ENCODE measurements around the gene GPR141.

Gene GPR141

DNA sequence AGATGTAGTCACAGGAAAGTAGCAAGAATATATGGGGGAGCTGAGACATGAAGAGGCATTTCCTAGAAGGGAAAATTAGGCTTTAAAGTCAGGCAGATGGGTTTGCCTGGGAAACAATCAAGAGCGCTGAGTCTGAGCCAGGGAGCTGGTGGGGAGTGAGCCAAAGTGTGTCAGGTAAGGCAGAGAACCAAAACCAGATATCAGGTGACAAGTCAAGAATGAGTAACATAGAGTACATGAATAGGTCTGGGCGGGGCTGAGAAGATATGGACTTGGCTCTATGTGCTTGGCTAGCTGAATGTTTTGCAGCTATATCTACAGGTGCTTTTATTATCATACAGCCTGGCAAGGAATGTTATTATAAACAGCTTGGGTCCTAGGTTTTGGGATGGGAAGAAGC lies 49.3 kb downstream of the GPR141 start:
- DNase-seq: no peak

DNA sequence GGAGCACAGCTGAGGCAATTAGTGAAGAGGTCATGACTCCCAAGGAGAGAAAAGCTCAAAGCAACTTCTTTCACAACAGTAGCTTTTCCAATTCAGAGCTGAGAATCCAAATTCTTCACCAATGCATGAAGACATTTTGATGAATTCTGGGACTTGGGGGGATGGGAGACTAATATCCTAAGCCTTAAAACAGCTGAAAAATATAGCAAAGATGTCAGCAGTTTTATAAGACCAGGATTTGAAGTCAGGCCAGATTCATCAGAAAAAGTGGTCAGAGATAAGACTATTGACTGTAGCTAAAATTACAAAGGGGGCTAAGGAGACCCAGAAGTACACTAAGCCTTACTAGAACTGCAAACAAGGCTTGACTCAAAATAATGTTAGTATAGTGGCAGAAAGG lies 51.6 kb downstream of the GPR141 start:
- DNase-seq: no peak

DNA sequence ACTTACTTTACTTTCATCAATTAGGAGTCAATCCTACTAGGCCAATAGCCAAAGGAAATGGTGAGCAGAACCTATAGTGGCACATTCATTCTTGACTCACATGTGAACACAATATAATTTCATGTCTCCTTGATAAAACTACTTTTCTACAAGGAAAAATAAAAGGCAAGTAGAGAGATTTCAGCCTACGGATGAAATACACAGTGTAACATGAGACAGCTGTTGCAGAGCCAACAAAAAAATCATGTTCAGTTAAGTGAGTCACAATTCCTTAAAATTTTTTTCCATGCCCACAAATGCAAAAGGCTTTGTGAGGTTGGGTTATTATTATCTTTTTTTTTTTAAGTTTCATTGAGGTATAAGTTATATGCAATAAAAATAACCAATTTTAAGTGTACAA lies 54.8 kb downstream of the GPR141 start:
- no peak for DNase-seq

DNA sequence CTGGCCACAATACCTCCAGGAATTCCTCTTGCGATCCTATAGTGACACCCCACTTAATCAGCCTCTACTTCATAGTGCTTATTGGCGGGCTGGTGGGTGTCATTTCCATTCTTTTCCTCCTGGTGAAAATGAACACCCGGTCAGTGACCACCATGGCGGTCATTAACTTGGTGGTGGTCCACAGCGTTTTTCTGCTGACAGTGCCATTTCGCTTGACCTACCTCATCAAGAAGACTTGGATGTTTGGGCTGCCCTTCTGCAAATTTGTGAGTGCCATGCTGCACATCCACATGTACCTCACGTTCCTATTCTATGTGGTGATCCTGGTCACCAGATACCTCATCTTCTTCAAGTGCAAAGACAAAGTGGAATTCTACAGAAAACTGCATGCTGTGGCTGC lies 56.8 kb downstream of the GPR141 start:
- no peak for DNase-seq

DNA sequence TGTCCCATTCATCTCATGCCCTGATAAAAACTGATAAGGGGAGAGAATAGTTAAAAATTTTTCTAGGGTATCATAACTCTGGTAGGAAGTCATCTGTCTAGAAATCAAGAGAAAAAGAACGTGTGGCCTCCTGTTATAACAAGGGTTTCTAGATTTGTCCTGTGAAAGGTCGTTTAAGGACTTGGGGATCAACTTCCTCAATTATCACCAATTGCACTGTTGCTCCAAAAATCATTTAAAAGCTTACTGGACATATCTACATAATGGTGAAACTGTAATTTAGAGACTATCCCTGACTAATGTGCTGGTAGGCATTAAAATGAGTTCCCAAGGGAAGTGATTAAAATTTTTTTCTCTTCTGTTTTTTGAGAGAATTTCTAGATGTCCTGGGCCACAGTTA lies 58.2 kb downstream of the GPR141 start:
- no peak for DNase-seq

- DNase-seq: no peak
Measured at GRCh38 chr7:37751096-37751495, 67.5 kb downstream of the GPR141 start.

- DNase-seq: no peak
Measured at GRCh38 chr7:37753398-37754050, 70.0 kb downstream of the GPR141 start.

GRCh38 chr7:37756797-37757551 lies 73.4 kb downstream of the GPR141 start:
- no peak for DNase-seq

DNA sequence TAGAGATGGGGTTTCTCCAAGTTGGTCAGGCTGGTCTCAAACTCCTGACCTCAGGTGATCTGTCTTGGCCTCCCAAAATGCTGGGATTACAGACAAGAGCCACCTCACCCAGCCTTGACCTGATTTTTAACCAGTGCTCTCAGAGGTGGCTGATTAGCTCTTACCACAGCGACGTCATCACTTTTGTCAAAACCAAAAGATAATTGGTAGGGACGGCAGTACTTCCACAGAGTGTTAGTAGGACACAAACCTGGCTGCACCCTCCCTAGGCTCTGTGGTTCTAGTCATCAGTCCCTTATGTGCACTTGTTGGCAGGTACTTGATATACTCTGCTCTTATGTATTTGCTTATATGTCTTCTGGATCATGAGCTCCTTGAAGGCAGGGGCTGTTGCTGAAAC lies 74.0 kb downstream of the GPR141 start:
- DNase-seq: no peak

GRCh38 chr7:37758501-37759045 lies 75.0 kb downstream of the GPR141 start:
- DNase-seq: no peak

- no peak for DNase-seq
Measured at GRCh38 chr7:37759526-37759925, 76.0 kb downstream of the GPR141 start.

DNA sequence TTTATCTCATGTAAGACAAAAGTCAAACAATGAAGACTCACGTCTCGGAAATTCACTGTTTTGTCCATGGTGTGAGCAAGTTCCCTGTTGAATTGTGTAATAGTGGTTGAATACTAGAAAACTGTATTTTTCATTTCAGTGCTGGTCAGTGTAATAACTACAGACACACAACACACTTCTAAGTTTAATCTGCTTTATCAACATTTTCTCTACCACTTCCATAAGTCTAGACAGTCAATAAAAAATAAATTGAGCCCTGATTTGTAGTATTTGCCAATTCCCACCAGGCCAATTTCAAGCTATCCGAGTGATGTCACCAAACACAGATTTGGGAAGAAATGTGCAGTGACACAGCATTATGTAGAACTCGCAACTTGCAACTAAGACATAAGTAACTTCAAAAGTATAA lies 81.9 kb downstream of the GPR141 start:
- no peak for DNase-seq

DNA sequence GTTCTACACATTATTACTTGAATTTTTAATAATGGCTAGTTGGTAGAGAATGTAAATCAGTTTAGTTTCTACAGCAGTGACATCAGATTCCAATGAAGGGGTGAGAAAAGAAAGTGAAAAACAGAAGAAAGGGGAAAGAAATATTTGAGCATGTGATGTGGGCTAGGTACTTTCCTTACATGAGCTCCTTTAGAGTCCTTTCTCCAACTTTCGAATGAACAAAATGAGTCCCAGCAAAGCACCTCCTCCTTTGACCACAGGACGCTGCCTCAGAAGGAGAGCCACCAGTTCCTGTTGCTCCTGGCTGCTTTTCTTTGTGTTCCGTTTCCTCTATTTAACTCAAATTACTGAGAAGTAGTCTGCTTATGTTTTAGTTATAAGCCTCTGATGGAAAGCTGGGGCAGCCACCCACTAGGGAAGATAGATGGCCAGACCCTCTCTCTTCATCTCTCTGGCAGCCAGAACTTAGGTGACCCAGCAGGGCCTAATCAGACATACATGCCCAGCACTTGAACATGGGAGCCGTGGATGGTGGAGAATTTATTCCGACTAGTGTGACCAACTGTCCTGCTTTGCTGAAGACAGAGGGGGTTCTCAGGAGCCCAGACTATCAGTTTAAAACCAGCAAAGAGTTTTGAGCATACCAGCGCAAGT lies 82.4 kb downstream of the GPR141 start:
- DNase-seq: no peak

DNA sequence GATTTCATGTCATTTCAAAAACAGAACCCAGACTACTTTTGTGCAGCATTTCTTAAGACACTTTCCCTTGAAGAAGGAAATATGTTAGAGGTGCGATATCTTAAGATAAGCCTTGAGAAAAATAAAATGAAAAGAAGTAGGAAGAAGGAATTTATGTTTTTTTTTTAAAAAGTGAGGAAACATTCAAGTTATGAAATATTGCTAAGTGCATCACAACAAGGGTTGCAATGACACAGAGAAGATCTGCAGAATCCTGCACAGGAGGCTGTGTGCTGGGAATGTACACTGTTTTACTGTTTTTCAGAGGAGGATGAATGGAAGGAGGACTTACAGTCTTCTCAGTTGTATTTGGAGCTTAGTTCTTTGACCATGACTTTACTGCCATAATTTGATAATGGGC lies 85.0 kb downstream of the GPR141 start:
- no peak for DNase-seq

DNA sequence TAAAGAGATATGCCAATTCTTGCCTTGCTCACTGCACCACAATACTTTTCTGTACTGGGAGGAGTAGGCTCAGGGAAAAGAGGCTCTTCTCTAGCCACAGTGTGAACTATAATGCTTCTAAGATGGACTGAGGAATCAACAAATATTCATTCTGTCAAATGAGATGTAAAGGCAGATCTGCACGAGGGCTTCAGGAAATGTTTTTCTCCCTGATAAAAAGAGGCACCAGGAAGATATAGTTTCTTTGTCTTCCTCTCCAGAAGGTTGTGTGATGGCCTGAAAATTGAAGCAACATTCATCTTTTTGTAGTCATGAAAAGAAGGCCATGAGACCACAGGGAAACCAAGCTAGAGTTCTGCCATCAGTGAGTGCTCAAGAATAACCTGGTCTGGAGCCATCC lies 85.7 kb downstream of the GPR141 start:
- no peak for DNase-seq

DNA sequence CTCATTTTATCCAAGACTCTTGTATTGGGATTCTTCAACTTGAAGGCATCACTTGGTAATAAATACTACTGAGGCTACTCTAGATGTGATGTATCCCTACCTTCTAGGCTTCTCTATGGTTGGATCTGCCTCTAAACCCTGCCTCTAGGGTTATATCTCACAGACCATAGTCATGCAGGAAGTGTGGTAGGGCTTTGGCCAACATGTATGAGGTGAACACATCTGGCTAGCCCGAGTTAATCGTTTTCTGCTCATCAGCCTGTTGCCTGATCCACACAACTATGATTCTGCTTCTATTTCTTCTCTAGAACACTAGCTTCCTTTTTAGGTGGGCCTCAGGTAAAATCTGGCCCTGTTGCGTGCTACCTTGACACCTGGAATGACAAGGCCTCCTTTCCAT lies 86.2 kb downstream of the GPR141 start:
- no peak for DNase-seq

- no peak for DNase-seq
Measured at GRCh38 chr7:37770838-37771237, 87.3 kb downstream of the GPR141 start.

- no peak for DNase-seq
Measured at GRCh38 chr7:37771342-37771741, 87.8 kb downstream of the GPR141 start.

- no peak for DNase-seq
Measured at GRCh38 chr7:37771801-37772200, 88.2 kb downstream of the GPR141 start.

- no peak for DNase-seq
Measured at GRCh38 chr7:37775921-37776320, 92.4 kb downstream of the GPR141 start.

- no peak for DNase-seq
Measured at GRCh38 chr7:37781156-37781555, 97.6 kb downstream of the GPR141 start.

GRCh38 chr7:37782166-37782565 lies 98.6 kb downstream of the GPR141 start:
- no peak for DNase-seq

DNA sequence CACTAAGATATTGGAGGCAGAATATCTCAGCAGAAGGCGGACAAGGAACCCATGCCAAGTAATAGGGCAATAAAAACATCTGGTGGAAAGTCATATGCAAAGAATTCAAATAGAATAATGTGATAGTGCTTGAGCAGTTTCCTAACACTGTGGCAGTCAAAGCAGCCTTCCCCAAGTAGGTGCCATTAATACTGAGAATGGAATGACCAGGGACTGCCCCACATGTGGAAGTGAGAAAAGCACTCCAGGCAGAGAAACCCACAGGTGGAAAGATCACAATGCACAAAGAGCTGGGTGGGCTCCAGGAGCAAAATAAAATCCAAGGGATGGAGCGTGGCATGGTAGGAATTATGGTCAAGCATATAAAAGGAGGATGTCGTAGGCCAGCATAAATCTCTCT lies 100.4 kb downstream of the GPR141 start:
- no peak for DNase-seq
